Frontal cortex (tissue), 4 donors: Measurements from ENCODE around the gene UBL4A. TPM values are rescaled to one million over a fixed set of nuclear protein-coding genes. Genes with fewer than 3 reads are reported as not detected.
A peak's percentile ranks its signal among the peaks of the same experiment; 100 is the strongest.

Experiments used
- DNase-seq, 2 donors: peaks; one replicate each; pipeline ENCODE4 v3.0.0; 2012; ENCODE audit warnings: low spot score in 2 of 2
- FAIRE-seq: peaks from 2 replicates; lab custom pipeline; 2012; peaks lifted over from hg19 to GRCh38; lab: Jason Lieb, UNC
- total RNA-seq: library from RNA; depleted of rRNA; stranded (reverse); fragments of >200 nt; gene quantifications from one replicate; pipeline ENCODE4 v1.2.3, GENCODE V29; 2014
- donor health status: control.
- donor health status: control.
- donor health status: control.

The UBL4A gene
- total RNA-seq, 1 donor from 2014 or later: 39.1 TPM

DNA sequence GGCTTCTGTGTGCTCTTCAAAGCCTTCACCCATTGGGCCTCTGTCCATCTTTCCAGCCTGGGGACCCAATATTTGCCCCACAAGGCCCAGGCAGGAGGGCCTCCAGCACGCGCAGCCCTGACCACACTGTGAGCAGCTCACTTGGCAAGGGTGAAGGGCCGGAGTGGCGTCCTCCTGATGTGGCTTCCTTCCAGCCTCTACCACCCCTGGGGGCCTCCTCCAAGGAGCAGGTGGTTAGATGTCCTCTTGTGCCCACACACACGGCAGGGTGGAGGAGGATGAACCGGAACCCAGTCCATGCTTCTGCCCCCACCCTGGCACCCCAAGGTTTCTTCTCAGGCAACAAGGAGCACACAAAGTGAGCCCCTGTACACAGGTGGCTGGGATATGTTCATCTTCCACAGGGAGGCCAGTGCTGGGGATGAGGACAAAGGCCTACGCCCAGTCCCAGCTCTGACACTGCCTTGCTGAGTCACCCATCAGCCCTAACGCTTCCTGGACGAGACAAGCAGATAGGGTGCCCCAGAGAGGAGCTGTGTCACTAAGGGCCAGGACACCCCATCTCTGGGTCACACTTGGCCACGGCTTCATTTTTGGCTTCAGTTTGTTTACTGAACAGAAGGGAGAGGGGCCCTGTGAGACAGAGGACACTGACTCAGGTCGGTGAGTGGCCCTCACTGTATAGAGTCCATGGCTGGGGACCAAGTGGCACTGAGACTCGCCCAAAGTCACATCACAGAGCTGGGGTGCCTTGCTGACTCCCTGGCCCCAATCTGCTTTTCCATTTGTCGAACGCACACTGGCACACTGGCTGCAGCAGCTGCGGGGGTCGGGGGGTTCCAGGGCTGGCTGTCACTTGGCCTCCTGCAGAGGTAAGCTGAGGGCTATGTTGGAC, 1.9 kb downstream of the UBL4A start:
- DNase-seq: no peak
- FAIRE-seq: no peak

- FAIRE-seq (no peak), DNase-seq (no peak)
Observed at GRCh38 chrX:154483325-154483724, 3.1 kb downstream of the UBL4A start.

DNA sequence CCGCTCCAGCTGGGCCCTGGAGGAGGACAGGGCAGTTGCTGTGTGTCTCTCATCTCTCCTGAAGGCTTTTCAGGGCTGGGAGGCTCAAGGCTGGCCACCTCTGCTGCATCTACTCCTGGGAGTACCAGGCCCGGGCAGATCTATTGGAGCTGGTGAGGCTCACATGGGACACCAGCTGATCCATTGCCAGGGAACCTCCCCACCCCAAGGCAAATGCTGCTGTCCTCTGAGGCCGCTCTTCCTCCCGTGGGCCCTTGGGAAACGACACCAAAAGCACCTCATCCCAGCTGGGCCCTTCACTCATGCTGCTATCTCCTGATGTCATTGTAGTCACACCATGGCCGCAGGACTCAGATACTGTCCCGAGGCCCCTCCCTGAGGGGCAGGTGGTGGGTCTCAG, 3.6 kb downstream of the UBL4A start:
- DNase-seq (no peak), FAIRE-seq (no peak)

- FAIRE-seq: no peak
- no peak for DNase-seq
Observed at GRCh38 chrX:154481911-154482601, 4.4 kb downstream of the UBL4A start.

- FAIRE-seq: no peak
- DNase-seq: no peak
Observed at GRCh38 chrX:154481195-154481594, 5.2 kb downstream of the UBL4A start.

DNA sequence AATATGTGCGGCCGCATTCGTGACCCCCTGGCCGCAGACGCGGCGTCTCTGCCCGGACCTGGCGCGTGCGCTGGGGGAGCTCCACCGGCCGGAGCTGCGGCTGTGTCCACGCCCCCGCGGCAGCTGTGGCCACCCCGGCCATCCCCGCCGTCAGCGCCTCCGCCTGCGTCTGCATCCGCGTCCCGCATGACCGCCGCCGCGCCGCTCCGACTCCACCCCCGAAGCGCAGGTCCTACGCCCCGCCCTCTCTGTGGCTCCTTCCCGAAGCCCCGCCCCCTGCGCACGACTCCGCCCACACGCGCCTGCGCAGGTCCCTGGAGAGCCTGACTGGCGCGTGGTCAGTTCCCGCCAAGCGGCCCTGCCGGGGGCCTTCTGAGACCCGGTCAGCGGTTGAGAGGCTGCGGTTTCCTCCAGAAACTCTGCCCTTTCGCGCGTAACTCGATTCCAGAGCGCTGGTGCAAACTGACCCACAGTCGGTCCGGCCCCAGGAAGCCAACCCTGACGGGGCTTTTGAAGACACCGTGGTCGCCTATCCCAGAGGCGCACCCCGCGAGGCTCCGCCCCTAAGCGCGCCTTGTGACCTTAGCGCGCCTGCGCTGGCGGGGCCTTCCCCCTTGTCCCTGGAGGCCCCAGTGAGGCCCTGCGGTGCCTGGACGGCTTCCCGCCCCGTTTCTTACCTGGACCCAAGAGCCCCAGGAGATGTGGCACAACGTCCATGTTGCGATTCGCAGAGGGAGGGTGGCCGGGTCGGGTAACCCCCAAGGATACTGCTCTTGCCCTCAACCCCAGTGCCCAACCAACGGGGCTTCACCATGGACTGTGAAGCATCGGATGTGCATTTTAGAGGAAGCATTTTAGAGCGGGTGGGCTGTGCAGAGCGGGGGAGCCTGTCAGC, 7.4 kb downstream of the UBL4A start, which contains the start of gene LAGE3:
Gene LAGE3, minus strand, starts transcription at position 554 of the 895 bp plus-strand sequence. Its CDS starts 366 bp downstream, at position 188.
- DNase-seq (peak; percentile 93), FAIRE-seq (no peak)

DNA sequence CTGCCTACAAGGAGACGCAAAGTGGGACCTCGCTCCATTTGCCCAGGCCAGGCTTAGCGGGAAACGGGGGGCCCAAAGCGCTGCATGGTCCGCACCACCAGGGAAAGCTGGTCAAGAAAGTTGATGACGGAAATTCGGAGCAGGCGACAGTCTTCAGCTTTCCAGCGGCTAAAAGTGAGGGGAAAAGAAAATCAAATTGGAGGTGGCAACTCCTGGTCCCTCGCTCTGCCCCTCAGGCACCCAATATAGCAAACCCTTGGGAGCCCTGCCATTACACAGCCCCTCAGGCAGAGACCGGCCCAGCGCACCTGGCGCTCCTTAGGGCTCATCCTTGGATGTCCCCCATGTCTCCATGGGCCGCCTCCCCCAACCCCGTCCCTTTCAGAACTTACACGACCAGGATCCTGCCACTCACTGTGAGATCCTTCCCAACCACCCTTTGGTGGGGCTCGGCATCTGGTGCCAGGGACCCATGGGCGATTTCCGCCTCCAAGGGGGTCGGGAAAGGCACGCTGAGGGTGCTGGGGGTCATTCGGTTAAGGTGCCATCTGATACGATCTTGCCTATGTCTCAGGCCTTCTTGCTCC, 8.4 kb downstream of the UBL4A start:
- no peak for DNase-seq
- FAIRE-seq: no peak

GRCh38 chrX:154476821-154477220, 9.6 kb downstream of the UBL4A start:
- DNase-seq (no peak), FAIRE-seq (no peak)

GRCh38 chrX:154473683-154474082, 12.7 kb downstream of the UBL4A start:
- FAIRE-seq (no peak), DNase-seq (no peak)

- DNase-seq (no peak), FAIRE-seq (no peak)
Observed at GRCh38 chrX:154472685-154473632, 13.5 kb downstream of the UBL4A start.

- FAIRE-seq (no peak), DNase-seq (no peak)
Observed at GRCh38 chrX:154471839-154472684, 14.4 kb downstream of the UBL4A start.

DNA sequence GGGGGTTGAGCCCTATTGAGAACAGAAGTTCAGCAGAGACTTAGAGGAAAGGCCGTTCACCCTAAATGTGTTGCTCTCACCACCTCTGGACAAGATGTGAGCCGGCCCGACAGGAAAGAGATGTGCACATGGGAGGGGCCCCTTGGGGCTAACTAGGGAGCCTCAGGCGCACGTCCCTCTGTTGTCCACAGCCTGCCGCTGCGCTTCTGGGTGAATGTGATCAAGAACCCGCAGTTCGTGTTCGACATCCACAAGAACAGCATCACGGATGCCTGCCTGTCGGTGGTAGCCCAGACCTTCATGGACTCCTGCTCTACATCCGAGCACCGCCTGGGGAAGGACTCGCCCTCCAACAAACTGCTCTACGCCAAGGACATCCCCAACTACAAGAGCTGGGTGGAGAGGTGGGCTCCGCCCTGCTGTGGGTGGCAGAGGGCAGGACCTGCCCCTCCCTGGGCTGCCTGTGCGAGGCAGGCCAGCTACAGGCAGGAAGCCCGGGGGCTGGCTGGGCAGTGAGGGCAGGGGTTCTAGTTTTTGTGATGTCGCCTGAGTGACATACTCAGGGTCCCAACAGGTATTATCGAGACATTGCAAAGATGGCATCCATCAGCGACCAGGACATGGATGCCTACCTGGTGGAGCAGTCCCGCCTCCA, 15.4 kb downstream of the UBL4A start:
- FAIRE-seq (no peak), DNase-seq (no peak)

GRCh38 chrX:154470434-154470833, 16.0 kb downstream of the UBL4A start:
- FAIRE-seq (no peak), DNase-seq (no peak)

- DNase-seq: no peak
Observed at GRCh38 chrX:154469880-154470279, 16.5 kb downstream of the UBL4A start.

DNA sequence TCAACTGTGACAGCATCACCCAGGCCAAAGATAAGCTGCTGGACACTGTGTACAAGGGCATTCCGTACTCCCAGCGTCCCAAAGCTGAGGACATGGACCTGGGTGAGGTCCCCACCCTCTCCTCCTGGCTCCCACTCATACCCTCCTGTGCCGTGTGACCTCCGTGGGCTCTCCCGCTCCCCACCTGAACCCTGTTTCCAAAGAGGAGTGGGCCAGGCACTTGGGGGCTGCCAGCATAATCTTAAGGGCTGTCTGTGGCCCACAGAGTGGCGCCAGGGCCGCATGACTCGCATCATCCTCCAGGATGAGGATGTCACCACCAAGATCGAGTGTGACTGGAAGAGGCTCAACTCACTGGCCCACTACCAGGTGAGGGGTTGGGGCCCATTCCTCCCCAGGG, 17.3 kb downstream of the UBL4A start:
- FAIRE-seq: no peak
- no peak for DNase-seq

More at GRCh38 chrX:154469880-154470279, 16.5 kb downstream of the UBL4A start:
- no peak for FAIRE-seq

DNA sequence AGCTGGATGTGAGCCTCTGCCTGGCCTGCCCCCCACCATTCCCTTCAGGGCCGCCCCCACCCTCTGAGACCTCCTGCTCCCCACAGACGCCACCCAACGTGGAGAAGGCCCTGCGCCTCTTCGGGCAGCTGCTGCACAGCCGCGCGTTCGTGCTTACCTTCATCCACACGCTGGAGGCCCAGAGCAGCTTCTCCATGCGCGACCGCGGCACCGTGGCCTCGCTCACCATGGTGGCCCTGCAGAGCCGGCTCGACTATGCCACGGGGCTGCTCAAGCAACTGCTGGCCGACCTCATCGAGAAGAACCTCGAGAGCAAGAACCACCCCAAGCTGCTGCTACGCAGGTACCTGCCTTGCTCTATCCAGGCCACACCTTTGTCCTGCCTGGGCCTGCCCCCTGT, 18.2 kb downstream of the UBL4A start:
- DNase-seq: no peak
- no peak for FAIRE-seq

DNA sequence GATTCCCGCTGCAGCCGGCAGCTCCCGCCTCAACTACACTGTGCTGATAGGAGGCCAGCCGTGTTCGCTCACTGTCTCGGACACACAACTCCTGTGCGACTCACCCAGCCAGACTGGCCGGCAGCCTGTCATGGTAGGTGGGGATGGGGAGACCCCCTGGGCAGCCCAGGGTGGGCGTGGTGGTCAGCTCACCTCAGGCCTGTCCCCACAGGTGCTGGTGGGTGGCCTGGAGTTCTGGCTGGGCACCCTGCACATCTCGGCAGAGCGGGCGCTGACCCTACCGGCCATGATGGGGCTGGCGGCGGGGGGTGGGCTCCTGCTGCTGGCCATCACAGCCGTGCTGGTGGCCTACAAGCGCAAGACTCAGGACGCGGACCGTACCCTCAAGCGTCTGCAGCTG, 18.9 kb downstream of the UBL4A start:
- no peak for FAIRE-seq
- no peak for DNase-seq
